UCSD-AML1 (cell line): Measurements from ENCODE around the gene ZFAND4.
"Not testable (repeated sequence)": the region's sequence is repeated elsewhere in the genome, so short reads cannot be mapped to it uniquely, and the experiment has no call there.

Source experiments
- DNase-seq: peaks from one replicate; lab custom pipeline; 2025; ENCODE audit not compliant: unreplicated experiment; lab: John Stamatoyannopoulos, UW

ZFAND4 gene

GRCh38 chr10:45644527-45644926 lies 28.0 kb downstream of the ZFAND4 start:
- DNase-seq: no peak

GRCh38 chr10:45640941-45641340 lies 31.6 kb downstream of the ZFAND4 start:
- DNase-seq: no peak

GRCh38 chr10:45640049-45640448 lies 32.5 kb downstream of the ZFAND4 start:
- no peak for DNase-seq

GRCh38 chr10:45627412-45628048 lies 45.0 kb downstream of the ZFAND4 start:
- DNase-seq: no peak

- DNase-seq: no peak
Measured at GRCh38 chr10:45625879-45626278, 46.7 kb downstream of the ZFAND4 start.

GRCh38 chr10:45624724-45625123 lies 47.8 kb downstream of the ZFAND4 start:
- DNase-seq: no peak

- no peak for DNase-seq
Measured at GRCh38 chr10:45614869-45615268, 57.7 kb downstream of the ZFAND4 start.

- no peak for DNase-seq
Measured at GRCh38 chr10:45612741-45613140, 59.8 kb downstream of the ZFAND4 start.

GRCh38 chr10:45608052-45608451 lies 64.5 kb downstream of the ZFAND4 start:
- no peak for DNase-seq

- DNase-seq: no peak
Measured at GRCh38 chr10:45607276-45607675, 65.3 kb downstream of the ZFAND4 start.

- no peak for DNase-seq
Measured at GRCh38 chr10:45602836-45603235, 69.7 kb downstream of the ZFAND4 start.

- DNase-seq: no peak
Measured at GRCh38 chr10:45602082-45602730, 70.4 kb downstream of the ZFAND4 start.

GRCh38 chr10:45601254-45601930 lies 71.2 kb downstream of the ZFAND4 start:
- DNase-seq: not testable (repeated sequence)

- DNase-seq: not testable (repeated sequence)
Measured at GRCh38 chr10:45600337-45601253, 72.0 kb downstream of the ZFAND4 start.

GRCh38 chr10:45599646-45600045 lies 72.9 kb downstream of the ZFAND4 start:
- DNase-seq: no peak

GRCh38 chr10:45599021-45599603 lies 73.5 kb downstream of the ZFAND4 start:
- DNase-seq: no peak

GRCh38 chr10:45596526-45596925 lies 76.0 kb downstream of the ZFAND4 start:
- no peak for DNase-seq

GRCh38 chr10:45594276-45595157 lies 78.1 kb downstream of the ZFAND4 start:
- peak; percentile 94 for DNase-seq

- no peak for DNase-seq
Measured at GRCh38 chr10:45593938-45594275, 78.7 kb downstream of the ZFAND4 start.

- no peak for DNase-seq
Measured at GRCh38 chr10:45592926-45593325, 79.6 kb downstream of the ZFAND4 start.
